Effector CD8-positive, alpha-beta T cell (primary cell): Measurements from ENCODE around the gene KRTAP5-3.

Source experiments
- DNase-seq: peaks from one replicate; lab custom pipeline; 2025; lab: John Stamatoyannopoulos, UW

The KRTAP5-3 gene

DNA sequence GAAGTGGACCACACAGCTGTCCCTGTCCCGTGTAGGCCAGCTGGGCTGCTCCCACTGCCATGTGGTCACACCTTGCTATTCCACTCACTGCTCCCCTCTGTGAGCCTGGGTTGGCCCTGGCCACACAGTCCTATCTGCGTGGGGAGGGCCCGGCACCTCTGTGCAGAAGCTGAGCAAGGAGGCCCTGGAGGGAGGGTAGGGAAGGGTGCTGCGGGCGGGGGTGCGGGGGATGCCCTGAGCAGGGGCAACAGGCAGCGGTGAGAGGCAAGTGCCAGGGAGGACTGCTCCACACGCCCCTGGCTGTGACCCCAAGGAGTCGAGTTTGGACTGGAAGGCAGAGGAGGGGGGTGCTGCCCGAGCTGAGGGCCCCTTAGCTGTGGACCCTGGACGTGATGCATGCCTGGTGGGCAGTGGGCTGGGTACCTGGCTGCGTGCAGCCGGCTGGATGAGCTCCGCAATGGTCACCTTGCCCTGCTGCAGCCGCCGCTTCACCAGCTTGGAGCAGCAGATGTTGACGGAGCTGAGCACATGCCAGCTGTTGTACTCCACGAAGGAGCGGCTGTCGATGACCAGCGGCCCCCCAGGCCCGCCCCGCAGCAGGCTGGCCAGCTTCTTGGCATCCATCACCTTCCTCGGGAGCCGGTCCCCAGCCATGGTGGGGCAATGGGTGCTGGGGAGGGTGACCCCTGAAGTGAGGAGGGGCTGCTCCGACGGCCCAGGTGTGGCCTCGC is 42.9 kb downstream of the KRTAP5-3 start:
- DNase-seq, result no peak

DNA sequence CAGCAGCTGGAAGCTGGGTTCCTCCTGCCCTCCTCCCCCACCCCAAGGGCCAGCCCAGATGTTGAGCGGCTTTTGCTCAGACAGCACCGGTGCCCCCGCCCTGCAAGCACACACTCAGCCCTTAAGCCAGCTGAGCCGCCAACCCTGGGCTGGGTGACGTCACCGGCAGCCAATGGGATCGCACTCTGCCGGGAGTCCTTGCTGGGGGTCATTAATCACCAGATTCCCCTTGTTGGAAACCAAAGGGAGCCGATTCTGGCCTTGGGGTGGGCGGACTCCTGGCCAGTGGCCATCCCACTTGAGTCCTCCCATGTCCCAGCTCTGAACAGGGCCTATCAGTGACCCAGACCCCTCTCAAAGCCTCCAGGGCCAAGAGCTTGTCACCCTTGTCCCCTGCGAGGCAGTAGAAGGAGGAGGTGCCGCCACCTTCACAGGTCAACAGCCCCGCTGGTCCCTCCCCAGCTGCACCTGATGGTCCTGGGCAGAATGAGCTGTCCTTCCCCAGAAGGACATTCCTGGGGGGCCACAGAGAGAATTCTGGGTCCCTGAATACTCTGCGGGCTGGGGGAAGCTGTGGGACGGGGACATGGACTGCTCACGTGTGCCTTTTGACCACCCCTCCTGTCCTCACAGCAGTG is 43.6 kb downstream of the KRTAP5-3 start:
- DNase-seq, result no peak

DNA sequence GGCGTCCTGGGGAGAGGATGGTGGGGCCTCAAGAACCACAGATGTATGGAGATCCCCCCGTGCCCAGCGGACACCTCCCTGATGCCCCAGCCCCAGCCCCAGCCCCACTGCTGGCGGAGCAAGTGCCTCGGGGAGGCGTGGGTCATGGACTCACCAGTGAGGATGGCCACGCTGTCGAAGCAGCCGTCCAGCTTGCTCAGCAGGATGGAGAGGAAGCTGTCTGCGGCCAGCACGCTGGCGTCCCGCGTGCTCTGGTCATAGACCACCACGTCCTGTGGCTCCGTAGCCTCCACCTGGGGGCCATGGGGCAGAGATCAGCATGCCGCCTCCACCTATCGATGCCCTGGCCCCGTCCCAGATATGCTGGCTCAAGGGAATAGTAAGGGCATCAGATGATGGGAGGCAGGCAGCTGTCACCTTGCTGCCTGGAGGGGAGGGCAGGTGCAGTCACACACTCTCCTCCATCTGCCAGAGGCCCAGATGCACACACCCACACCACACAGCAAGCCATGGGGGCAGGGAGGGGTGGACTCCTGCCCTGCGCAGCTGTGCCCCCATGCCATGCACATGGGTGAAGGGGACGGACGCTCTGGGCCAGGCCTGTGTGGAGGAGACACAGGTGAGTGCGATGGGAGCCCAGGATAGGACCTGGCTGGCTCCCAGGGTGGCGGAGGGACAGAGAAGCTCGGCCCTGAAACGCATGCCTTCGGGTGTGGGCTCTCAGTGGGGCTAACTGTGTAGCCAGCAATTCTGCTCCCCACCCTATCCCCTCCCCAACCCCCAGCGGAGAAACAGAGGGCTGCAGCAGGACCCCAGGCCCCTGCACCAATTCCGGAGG is 44.3 kb downstream of the KRTAP5-3 start:
- no peak for DNase-seq

DNA sequence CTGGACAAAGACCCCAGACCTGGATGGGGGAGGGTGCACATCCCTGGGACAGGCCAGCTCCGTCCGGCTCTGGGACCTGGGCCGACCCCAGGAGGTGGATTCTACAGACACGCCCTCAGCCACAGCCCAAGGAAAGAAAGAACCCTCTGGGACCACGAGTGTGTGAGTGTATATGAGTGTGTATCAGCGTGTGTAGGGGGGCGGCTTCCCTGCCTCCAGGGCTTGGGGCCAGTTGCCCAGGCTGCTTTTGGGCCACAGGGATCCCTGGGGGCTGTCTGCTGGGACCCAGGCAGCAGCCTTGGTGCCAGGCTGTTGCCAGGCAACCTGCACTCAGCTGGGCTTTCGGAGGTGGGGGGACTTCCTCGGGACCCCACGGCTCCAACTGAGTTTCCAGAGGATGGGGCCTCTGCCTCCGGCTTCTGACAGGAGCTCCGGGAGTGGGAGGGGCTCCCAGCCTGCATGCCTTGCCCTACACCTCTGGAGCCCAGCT is 45.1 kb downstream of the KRTAP5-3 start:
- no peak for DNase-seq

DNA sequence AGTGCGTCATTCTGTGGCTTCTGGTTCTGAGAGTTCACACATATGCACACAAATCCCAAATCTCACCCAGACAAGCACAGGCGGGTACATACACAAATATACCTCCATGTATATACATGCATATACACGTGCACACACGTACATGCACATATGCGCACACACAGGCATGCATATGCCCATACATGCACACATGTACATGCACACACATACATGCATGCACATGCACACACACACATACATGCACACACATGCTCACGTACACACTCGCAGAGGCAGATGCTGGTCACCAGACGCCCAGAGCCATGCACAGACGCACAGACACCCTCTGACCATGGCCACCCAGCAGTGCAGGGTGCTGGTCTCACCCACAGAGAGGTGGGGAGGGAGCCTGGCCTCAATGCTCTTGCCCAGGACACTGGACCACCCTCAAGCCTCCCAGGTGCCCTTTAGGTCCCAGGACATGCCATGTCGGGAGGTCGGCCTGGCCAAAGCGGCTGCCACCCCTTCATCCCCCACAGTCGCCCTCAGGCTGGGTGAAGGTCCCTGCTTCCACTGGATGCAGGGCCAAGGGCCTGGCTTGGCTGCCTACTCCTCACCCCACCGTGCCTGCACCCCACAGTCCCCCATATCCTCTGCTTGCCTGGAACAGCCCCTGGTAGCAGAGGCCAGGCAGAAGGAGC is 45.7 kb downstream of the KRTAP5-3 start:
- no peak for DNase-seq

DNA sequence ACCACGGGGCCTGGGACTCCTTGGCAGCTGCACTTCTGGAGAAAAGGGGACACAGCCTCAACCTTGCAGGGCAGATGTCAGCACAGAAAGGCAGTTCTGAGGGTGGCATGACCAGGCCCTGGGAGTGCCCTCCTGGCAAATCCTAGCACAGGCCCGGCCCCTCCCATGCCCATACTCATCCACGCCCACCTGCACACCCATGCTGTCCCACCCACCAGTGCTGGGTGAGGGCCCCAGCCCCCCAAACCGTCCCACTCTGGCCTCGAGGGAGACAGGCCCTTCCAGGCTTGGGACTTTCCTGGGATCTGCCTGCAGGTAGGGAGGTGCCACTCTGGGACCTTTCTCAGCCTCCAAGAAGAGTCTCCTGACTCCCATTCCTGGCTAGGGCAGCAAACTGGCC is 46.3 kb downstream of the KRTAP5-3 start:
- no peak for DNase-seq

DNA sequence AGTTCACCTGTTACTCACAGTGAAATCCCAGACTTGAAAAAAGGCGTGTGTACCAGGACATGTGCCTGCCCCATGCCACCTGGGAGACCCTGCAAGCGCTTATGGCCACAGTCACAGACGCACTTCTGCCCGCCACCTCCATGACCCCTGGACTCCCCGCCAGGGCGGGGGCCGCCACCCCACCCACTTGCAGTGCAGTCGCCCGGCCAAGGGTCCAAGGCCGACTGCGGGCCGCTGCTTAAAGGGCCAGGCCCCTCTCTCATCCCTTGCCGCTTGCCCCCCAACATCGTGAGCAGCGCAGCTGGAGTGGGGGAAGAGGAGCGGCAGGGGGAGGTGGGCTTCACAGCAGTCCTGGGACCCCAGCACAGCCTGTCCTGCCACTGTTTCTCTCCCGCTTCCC is 47.0 kb downstream of the KRTAP5-3 start:
- no peak for DNase-seq

DNA sequence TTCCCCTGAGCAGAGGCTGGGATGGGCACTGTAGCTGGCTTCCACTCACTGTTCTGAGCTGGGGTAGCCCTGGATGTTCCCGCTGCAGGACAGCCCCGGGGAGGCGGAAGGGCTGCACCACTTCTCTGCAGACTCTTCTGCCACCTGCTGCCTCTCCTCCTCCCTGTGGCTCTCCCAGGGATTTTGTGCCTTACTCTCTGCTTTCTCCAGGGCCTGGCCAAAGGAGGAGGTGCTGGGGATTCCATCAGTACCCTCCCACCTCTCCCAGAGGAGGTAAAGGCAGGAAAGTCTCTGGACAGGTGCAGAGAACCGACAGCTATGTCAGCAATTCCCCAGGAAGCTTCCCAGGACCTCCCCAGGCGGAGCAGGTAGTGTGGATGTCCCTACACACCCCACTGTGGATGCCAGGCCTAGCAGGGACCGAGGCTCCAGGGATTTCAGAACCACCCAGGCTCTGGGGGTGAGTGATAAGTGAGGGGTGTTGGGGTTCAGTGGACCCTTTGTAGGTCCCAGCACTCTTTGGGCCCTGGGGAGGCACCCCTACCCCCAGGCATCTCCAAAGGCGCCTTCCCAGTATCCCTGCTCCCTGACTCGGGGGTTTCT is 47.5 kb downstream of the KRTAP5-3 start:
- no peak for DNase-seq

DNA sequence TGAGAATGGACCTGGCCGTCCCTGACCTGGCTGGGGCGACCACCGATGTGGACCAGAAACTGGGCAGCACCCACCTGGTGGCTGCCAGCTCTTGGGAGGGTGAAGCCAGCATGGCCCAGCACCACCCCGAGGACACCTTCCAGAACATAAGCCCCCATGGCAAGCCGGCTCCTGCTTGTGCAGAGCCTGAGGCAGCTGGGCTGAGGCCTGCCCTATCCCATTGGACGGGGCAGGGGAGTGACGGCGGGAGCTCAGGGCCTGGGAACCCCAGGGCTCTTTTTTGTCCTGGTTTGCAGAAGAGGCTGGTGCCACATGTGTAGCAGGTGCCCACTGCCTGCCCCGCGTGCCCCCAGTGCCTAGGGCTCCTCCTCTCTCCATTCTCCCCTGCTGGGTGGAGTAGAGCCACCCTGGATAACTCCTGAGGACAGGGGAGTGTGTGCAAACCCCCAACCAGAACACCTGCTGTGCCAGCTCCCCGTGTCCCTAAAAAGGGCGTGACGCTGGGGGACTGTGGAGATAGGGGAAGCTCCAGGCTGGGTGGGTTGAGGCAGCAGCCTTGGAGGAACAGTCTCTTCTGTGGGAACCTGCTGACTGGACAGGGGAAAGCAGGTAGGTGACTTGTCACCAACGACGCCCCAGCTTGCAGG is 48.1 kb downstream of the KRTAP5-3 start:
- no peak for DNase-seq

DNA sequence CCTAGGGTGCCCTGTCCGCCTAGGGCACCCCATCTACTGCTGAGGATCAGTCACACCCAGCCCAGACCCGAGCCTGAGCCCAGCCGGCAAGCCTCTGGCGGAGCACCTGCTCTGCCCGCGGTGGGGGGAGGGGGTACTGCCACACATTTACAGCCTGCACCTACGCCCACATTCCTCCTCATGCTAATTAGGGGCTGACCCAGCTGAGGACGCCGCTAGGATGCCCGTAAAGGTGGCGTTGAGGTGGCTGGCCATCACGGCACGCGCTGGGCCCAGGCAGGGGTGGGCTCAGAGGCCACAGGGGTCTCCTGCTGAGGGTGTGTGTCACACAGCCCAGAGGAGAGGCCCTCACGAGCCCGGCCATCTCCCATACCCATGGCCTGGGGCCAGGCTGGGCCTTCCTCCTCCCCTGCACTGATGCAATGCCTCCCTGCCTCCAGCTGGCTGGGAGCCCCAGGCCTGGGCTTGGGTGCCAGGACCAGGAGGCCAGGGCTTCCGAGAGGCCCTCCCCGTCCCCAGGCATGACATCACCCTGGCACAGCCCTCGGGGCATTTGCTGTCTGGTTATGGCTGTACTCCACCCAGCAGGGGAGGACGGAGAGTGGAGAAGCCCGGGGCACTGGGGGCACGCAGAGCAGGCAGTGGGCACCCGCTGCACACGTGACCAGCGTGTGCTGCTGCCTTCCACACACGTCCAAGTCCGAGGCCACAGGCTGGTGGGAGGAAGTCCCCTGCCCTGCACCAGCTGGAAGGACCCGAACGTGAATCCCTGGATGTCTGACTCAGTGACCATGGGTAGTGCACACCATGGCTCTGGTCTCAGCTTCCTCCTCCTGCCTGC is 48.9 kb downstream of the KRTAP5-3 start:
- no peak for DNase-seq

DNA sequence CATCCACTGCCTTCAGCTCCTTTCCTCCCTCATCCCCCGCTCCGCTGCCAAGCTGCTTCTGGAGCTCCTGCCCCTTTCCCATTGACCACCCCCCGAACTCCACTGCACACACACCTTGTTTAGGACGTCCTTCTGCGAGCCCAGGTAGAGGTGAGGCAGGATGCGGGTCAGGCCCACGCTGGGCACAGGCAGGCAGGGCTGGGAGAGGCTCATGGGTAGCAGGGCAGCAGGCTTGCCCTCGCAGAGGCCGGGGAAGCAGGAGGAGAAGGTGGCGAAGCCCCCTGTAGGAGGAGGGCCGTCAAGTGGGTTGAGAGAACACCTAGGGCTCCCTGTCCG is 49.5 kb downstream of the KRTAP5-3 start:
- DNase-seq, result no peak

DNA sequence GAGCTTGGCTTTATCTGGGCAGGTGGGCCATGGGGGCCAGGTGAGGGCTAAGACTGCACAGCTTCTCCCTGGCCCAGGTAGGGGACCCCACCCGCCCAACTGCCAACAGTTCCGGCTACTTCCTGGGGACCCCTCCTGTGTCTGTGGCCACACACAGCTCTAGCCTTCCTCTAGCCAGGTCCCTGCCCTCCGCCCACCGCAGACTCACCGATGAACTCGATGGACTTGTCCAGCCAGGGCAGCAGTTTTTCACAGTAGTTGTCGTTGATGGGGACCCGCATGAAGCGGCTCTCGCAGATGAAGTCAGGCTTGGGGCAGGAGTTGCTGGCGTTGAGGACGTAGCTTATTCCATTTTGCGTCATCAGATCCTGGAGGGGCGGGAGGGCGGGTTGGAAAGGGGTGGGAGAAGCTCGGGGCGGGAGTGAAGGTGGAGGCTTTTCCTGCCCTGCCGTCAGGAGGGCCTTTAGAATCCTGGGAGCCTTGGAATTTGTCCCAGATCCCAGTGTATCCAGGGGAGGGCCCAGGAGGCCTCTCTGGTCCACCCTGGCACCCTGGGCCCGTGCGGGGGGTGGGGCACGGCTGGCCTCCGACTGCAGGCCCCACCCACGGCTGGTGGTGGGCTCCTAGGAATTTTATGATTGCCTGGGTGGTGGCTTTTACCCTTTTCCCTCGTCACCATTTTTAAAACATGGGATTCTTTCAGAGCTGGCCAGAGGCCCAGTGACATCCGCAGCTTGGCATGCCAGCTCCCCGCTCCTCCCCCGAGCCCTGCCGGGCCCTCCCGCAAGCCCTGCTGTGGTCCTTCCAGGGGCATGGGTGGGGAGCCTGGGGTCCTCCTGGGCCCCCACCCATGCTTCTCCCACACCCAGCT is 50.1 kb downstream of the KRTAP5-3 start:
- no peak for DNase-seq
